ENCODE results near the gene ISG15.

Gene ISG15

GRCh38 chr1:970973-971730, 42.1 kb upstream of the ISG15 start:
- Histone ChIP-seq H3K9ac (ENCODE audit: low read depth, low read length, poor library complexity, severe bottlenecking) (no peak overlapping the region), H3K36me3 (ENCODE audit: insufficient read depth, low read length) (no peaks in the 10 kb centered on the region), H3F3A (ENCODE audit: low read depth) (no peaks in the 10 kb centered on the region), H3K9me3 (ENCODE audit: insufficient read depth, low read depth, low read length) (no peaks in the 10 kb centered on the region), H3K27me3 (ENCODE audit: insufficient read depth, low read length, poor library complexity, severe bottlenecking) (no peaks in the 10 kb centered on the region), H3K9me2 (replicated peaks; ENCODE audit: low read depth, low read length) (no peaks in the 10 kb centered on the region), H2AFZ (ENCODE audit: low read length) (no peak overlapping the region), H3K4me3 (ENCODE audit: low read length, poor library complexity, severe bottlenecking) (no peak overlapping the region), H4K20me1 (ENCODE audit: insufficient read depth, low read length, poor library complexity, severe bottlenecking) (no peaks in the 10 kb centered on the region), H3K4me1 (ENCODE audit: insufficient read depth, low read length, poor library complexity, severe bottlenecking) (peaks cover 19% of the 10 kb centered on the region), H3K4me2 (ENCODE audit: low read depth, low read length, poor library complexity, severe bottlenecking) (no peak overlapping the region), H3K79me2 (ENCODE audit: insufficient read depth, low read length) (no peaks in the 10 kb centered on the region)
- TF ChIP-seq CTCF (conservative IDR thresholded peaks at IDR 0.05; ENCODE audit: low read length): no peak
- TF ChIP-seq EZH2phosphoT487 (IDR thresholded peaks at IDR 0.05; ENCODE audit: borderline replicate concordance): no peak

DNA sequence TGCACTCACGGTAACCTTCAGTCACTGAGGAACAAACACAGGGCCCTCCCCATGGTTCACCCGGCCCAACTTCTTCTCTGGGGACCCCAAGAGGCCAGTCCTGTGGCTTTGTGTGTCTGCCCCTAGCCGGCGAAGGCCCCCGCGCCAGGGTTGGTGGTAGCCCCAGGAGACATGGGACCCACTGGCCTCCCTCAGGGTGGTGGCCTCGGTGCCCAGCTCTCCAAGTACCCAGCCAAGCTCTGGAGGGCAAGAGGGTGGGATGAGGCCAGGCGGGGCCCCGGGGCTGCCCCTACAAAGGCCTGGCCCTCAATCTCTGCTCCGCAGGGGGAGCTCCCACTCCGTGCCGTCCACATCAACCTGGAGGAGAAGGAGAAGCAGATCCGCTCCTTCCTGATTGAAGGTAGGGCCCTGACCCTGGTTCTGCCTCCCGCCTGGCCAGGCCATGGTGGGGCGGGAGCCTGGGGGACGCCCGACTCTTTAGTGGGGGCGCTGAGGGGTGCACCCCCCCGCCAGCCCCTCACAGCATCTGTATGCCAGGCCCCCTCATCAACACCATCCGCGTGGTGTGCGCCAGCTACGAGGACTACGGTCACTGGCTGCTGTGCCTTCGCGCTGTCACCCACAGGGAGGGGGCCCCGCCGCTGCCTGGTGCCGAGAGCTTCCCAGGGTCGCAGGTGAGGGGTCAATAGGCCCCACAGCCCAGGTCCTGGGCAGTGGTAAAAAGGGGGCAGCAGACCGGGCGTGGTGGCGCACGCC, 41.4 kb upstream of the ISG15 start:
- no peak overlapping the region for H3K4me2 ChIP-seq (ENCODE audit: low read depth, low read length, poor library complexity, severe bottlenecking)
- H4K20me1 ChIP-seq (ENCODE audit: insufficient read depth, low read length, poor library complexity, severe bottlenecking): no peaks in the 10 kb centered on the region
- H3K9ac ChIP-seq (ENCODE audit: low read depth, low read length, poor library complexity, severe bottlenecking): no peak overlapping the region
- TF ChIP-seq CTCF (conservative IDR thresholded peaks at IDR 0.05; ENCODE audit: low read length) (no peak), EZH2phosphoT487 (IDR thresholded peaks at IDR 0.05; ENCODE audit: borderline replicate concordance) (no peak)
- H3K9me2 ChIP-seq (replicated peaks; ENCODE audit: low read depth, low read length): no peaks in the 10 kb centered on the region
- no peaks in the 10 kb centered on the region for H3K36me3 ChIP-seq (ENCODE audit: insufficient read depth, low read length)
- no peaks in the 10 kb centered on the region for H3F3A ChIP-seq (ENCODE audit: low read depth)
- H3K27me3 ChIP-seq (ENCODE audit: insufficient read depth, low read length, poor library complexity, severe bottlenecking): no peaks in the 10 kb centered on the region
- no peak overlapping the region for H2AFZ ChIP-seq (ENCODE audit: low read length)
- no peak overlapping the region for H3K4me3 ChIP-seq (ENCODE audit: low read length, poor library complexity, severe bottlenecking)
- H3K79me2 ChIP-seq (ENCODE audit: insufficient read depth, low read length): no peaks in the 10 kb centered on the region
- H3K4me1 ChIP-seq (ENCODE audit: insufficient read depth, low read length, poor library complexity, severe bottlenecking): peaks cover 12% of the 10 kb centered on the region
- no peaks in the 10 kb centered on the region for H3K9me3 ChIP-seq (ENCODE audit: insufficient read depth, low read depth, low read length)

- H2AFZ ChIP-seq (ENCODE audit: low read length): no peak overlapping the region
- H3K9ac ChIP-seq (ENCODE audit: low read depth, low read length, poor library complexity, severe bottlenecking): no peak overlapping the region
- no peak for TF ChIP-seq EZH2phosphoT487 (IDR thresholded peaks at IDR 0.05; ENCODE audit: borderline replicate concordance)
- TF ChIP-seq CTCF (conservative IDR thresholded peaks at IDR 0.05; ENCODE audit: low read length): no peak
- no peaks in the 10 kb centered on the region for H3K36me3 ChIP-seq (ENCODE audit: insufficient read depth, low read length)
- H3K9me2 ChIP-seq (replicated peaks; ENCODE audit: low read depth, low read length): no peaks in the 10 kb centered on the region
- H3K79me2 ChIP-seq (ENCODE audit: insufficient read depth, low read length): no peaks in the 10 kb centered on the region
- no peak overlapping the region for H3K4me2 ChIP-seq (ENCODE audit: low read depth, low read length, poor library complexity, severe bottlenecking)
- no peak overlapping the region for H3K4me3 ChIP-seq (ENCODE audit: low read length, poor library complexity, severe bottlenecking)
- no peaks in the 10 kb centered on the region for H3K9me3 ChIP-seq (ENCODE audit: insufficient read depth, low read depth, low read length)
- H3K4me1 ChIP-seq (ENCODE audit: insufficient read depth, low read length, poor library complexity, severe bottlenecking): peaks cover 4% of the 10 kb centered on the region
- H3F3A ChIP-seq (ENCODE audit: low read depth): no peaks in the 10 kb centered on the region
- H3K27me3 ChIP-seq (ENCODE audit: insufficient read depth, low read length, poor library complexity, severe bottlenecking): no peaks in the 10 kb centered on the region
- no peaks in the 10 kb centered on the region for H4K20me1 ChIP-seq (ENCODE audit: insufficient read depth, low read length, poor library complexity, severe bottlenecking)
Measured at GRCh38 chr1:972726-973458, 40.4 kb upstream of the ISG15 start.

Data from Loucy (cell line).